CD4-positive, alpha-beta T cell (primary cell): ENCODE results near the gene PKDCC. TPM values are rescaled to one million over a fixed set of nuclear protein-coding genes. Genes with fewer than 3 reads are reported as not detected.

ENCODE experiments used
- ATAC-seq: fragments of 200-7000 bp; cut with Tn5 transposase; one replicate; pipeline ENCODE4 v1.10.0; 2022; ENCODE audit warnings: mild to moderate bottlenecking; ENCODE audit not compliant: poor library complexity
- CTCF ChIA-PET: fragments of 350-600 bp; sonication (Branson Sonifier 250); formaldehyde crosslinking; loops from one replicate; lab custom pipeline; 2021; ENCODE audit warnings: antibody characterized with exemption, inconsistent platforms; lab: Charles Lee
- POLR2A ChIA-PET: fragments of 350-600 bp; sonication (Branson Sonifier 250); formaldehyde crosslinking; loops from one replicate; lab custom pipeline; 2021; ENCODE audit warnings: antibody characterized with exemption, inconsistent platforms; lab: Charles Lee
- DNase-seq, 14 experiments: peaks; one replicate each; pipeline ENCODE4 v3.0.0-alpha.2; 2013 to 2020; ENCODE audit warnings: mixed read lengths in 2 of 14
- H3K27ac ChIP-seq, 2 donors: one replicate each; pipeline versions ENCODE4 v1.5.1 to v1.7.0; 2013; ENCODE audit warnings: low read length in 2 of 2, low read depth in 1 of 2, mild to moderate bottlenecking in 1 of 2
- H3K27me3 ChIP-seq, 2 experiments: 1 replicate in 1 of 2; 2 replicates in 1 of 2; pipeline versions ENCODE4 v1.6.1 to v1.7.0; 2013; ENCODE audit warnings: low read length in 2 of 2, control low read depth in 1 of 2, mild to moderate bottlenecking in 1 of 2, moderate library complexity in 1 of 2; ENCODE audit not compliant: insufficient read depth in 2 of 2, control insufficient read depth in 1 of 2
- H3K36me3 ChIP-seq: one replicate; pipeline ENCODE4 v1.6.1; 2013; ENCODE audit warnings: low read length, control low read depth; ENCODE audit not compliant: insufficient read depth
- H3K4me1 ChIP-seq: one replicate; pipeline ENCODE4 v1.6.1; 2013; ENCODE audit warnings: low read length, control low read depth; ENCODE audit not compliant: insufficient read depth
- H3K4me3 ChIP-seq: one replicate; pipeline ENCODE4 v1.5.1; 2013; ENCODE audit warnings: mild to moderate bottlenecking, low read length, moderate library complexity
- H3K9me3 ChIP-seq, 2 experiments: 1 replicate in 1 of 2; 2 replicates in 1 of 2; pipeline versions ENCODE4 v1.6.1 to v1.7.0; 2013; ENCODE audit warnings: low read length in 2 of 2, mild to moderate bottlenecking in 2 of 2, control low read depth in 1 of 2, moderate library complexity in 1 of 2; ENCODE audit not compliant: control insufficient read depth in 1 of 2, insufficient read depth in 1 of 2
- H3K27ac Mint-ChIP-seq: one replicate; pipeline ENCODE4 v1.8.0; 2020; ENCODE audit warnings: mixed read lengths
- H3K27me3 Mint-ChIP-seq: one replicate; pipeline ENCODE4 v1.8.0; 2021; ENCODE audit warnings: mixed read lengths
- H3K36me3 Mint-ChIP-seq: one replicate; pipeline ENCODE4 v1.8.0; 2021; ENCODE audit warnings: low read depth, mixed read lengths
- H3K4me1 Mint-ChIP-seq: one replicate; pipeline ENCODE4 v1.8.0; 2021; ENCODE audit warnings: low read depth, mixed read lengths
- H3K4me3 Mint-ChIP-seq: one replicate; pipeline ENCODE4 v1.8.0; 2020; ENCODE audit warnings: mild to moderate bottlenecking, mixed read lengths
- H3K9me3 Mint-ChIP-seq: one replicate; pipeline ENCODE4 v1.8.0; 2020; ENCODE audit warnings: mixed read lengths
- CTCF ChIP-seq: fragments of 200-600 bp; IDR thresholded peaks from one replicate; pipeline ENCODE4 v1.8.0; 2022; ENCODE audit warnings: antibody characterized with exemption, mild to moderate bottlenecking
- intact Hi-C, 2 experiments: fragments of 100-400 bp; cut with DNase I in 1 of 2; cut with micrococcal nuclease in 1 of 2; formaldehyde crosslinking; loops; one replicate each; pipeline versions ENCODE4 v1.15.1 to v1.9.0; 2023 to 2025; cut with DNase I, micrococcal nuclease
- total RNA-seq, 174 experiments: library from RNA in 2 of 174; stranded (reverse) in 2 of 174; gene quantifications; one replicate each; pipeline ENCODE4 v1.2.3 and lab custom pipeline; 2021 to 2026

PKDCC gene
- total RNA-seq, 2 experiments from 2014 or later: not detected

- Mint-ChIP-seq H3K36me3 (no peaks in the 10 kb centered on the region), H3K27ac (no peak overlapping the region), H3K9me3 (no peaks in the 10 kb centered on the region), H3K4me1 (no peaks in the 10 kb centered on the region), H3K27me3 (peaks cover 40% of the 10 kb centered on the region), H3K4me3 (no peak overlapping the region)
- no peak overlapping the region for H3K27ac ChIP-seq
- no peaks in the 10 kb centered on the region for H3K4me1 ChIP-seq
- peaks cover 11% of the 10 kb centered on the region in 2 experiments for H3K27me3 ChIP-seq
- POLR2A ChIA-PET: no interaction called here
- no peaks in the 10 kb centered on the region for H3K36me3 ChIP-seq
- no peaks in the 10 kb centered on the region for H3K9me3 ChIP-seq
- CTCF ChIA-PET: no interaction called here
- no peak overlapping the region for H3K4me3 ChIP-seq
- no peak for DNase-seq
- intact Hi-C loops: no loop called here
- no peak for TF ChIP-seq CTCF
- ATAC-seq: no peak
These were observed 20.9 kb downstream of the PKDCC start for GRCh38 chr2:42068571-42069178.

GRCh38 chr2:42069568-42069967, 21.7 kb downstream of the PKDCC start:
- H3K27me3 Mint-ChIP-seq: peaks cover 45% of the 10 kb centered on the region
- no peaks in the 10 kb centered on the region for H3K4me1 Mint-ChIP-seq
- ChIA-PET POLR2A (no interaction called here), CTCF (no interaction called here)
- H3K9me3 ChIP-seq: no peaks in the 10 kb centered on the region
- ATAC-seq (no peak), DNase-seq (no peak)
- H3K4me3 ChIP-seq: no peak overlapping the region
- H3K36me3 ChIP-seq: no peaks in the 10 kb centered on the region
- H3K27ac Mint-ChIP-seq: no peak overlapping the region
- no peaks in the 10 kb centered on the region for H3K36me3 Mint-ChIP-seq
- no peaks in the 10 kb centered on the region for H3K9me3 Mint-ChIP-seq
- no peak for TF ChIP-seq CTCF
- intact Hi-C loops: no loop called here
- no peaks in the 10 kb centered on the region for H3K4me1 ChIP-seq
- H3K27ac ChIP-seq: no peak overlapping the region
- H3K4me3 Mint-ChIP-seq: no peak overlapping the region
- peaks cover 11% of the 10 kb centered on the region in 2 experiments for H3K27me3 ChIP-seq

GRCh38 chr2:42071791-42072190, 24.0 kb downstream of the PKDCC start:
- Mint-ChIP-seq H3K4me3 (no peak overlapping the region), H3K4me1 (no peaks in the 10 kb centered on the region), H3K27ac (no peak overlapping the region), H3K27me3 (peaks cover 45% of the 10 kb centered on the region), H3K36me3 (no peaks in the 10 kb centered on the region), H3K9me3 (no peaks in the 10 kb centered on the region)
- intact Hi-C loops: no loop called here
- Histone ChIP-seq H3K4me1 (no peaks in the 10 kb centered on the region), H3K9me3 (no peaks in the 10 kb centered on the region), H3K4me3 (no peak overlapping the region), H3K36me3 (no peaks in the 10 kb centered on the region), H3K27me3 (peaks cover 11% of the 10 kb centered on the region in 2 experiments), H3K27ac (no peak overlapping the region)
- ATAC-seq: no peak
- no peak for TF ChIP-seq CTCF
- CTCF ChIA-PET: no interaction called here
- POLR2A ChIA-PET: interaction anchor here (0.5 kb wide), 1 partner anchor 257 kb away, joined by 3 read pairs; no protein-coding TSS in a partner anchor
- no peak for DNase-seq
